GM13976 (cell line): ENCODE measurements around the gene ASMT.
"Not testable (repeated sequence)": the region's sequence is repeated elsewhere in the genome, so short reads cannot be mapped to it uniquely, and the experiment has no call there.

Experiments used
- DNase-seq: peaks from one replicate; pipeline ENCODE4 v3.0.0; 2012; ENCODE audit warnings: low spot score
- CTCF ChIP-seq: IDR thresholded peaks from 2 replicates; pipeline ENCODE4 v1.5.1; 2012; ENCODE audit warnings: borderline replicate concordance, mild to moderate bottlenecking; ENCODE audit not compliant: insufficient read depth; ENCODE audit errors: extremely low read depth, missing control alignments, control extremely low read depth
- in situ Hi-C: fragments of 300-500 bp; cut with MboI; formaldehyde crosslinking; loops from one replicate; pipeline ENCODE4 v1.12.0; 2022; ENCODE audit warnings: low sequenced_read_pairs, mixed read lengths, inconsistent platforms; ENCODE audit not compliant: unreplicated experiment

ASMT gene

GRCh38 chrX:1610166-1610565 lies 4.7 kb upstream of the ASMT start:
- in situ Hi-C loops = no loop called here
- DNase-seq = no peak
- TF ChIP-seq CTCF = no peak

- no peak for TF ChIP-seq CTCF
- in situ Hi-C loops = no loop called here
- no peak for DNase-seq
These were observed 4.1 kb upstream of the ASMT start for GRCh38 chrX:1610736-1611135.

- TF ChIP-seq CTCF = no peak
- no peak for DNase-seq
- in situ Hi-C loops = no loop called here
These were observed 2.1 kb upstream of the ASMT start for GRCh38 chrX:1612641-1613286.

- DNase-seq = no peak
- in situ Hi-C loops = no loop called here
- TF ChIP-seq CTCF = no peak
These were observed 3.8 kb downstream of the ASMT start for GRCh38 chrX:1618689-1619088.

- no peak for TF ChIP-seq CTCF
- DNase-seq = no peak
- in situ Hi-C loops = no loop called here
These were observed 8.8 kb downstream of the ASMT start for GRCh38 chrX:1623691-1624090.

GRCh38 chrX:1624158-1624860 lies 9.4 kb downstream of the ASMT start:
- DNase-seq, in situ Hi-C loops: not testable (repeated sequence)

- DNase-seq, in situ Hi-C loops: not testable (repeated sequence)
These were observed 10.0 kb downstream of the ASMT start for GRCh38 chrX:1624861-1625215.

GRCh38 chrX:1629244-1629643 lies 14.4 kb downstream of the ASMT start:
- no peak for TF ChIP-seq CTCF
- DNase-seq = no peak
- in situ Hi-C loops = no loop called here
